HEK293 (cell line): Measurements from ENCODE around the gene HOOK1.

Source experiments
- CTCF ChIA-PET: fragments of 350-600 bp; formaldehyde crosslinking; extraction: SDS; loops from one replicate; lab custom pipeline; 2021; ENCODE audit warnings: antibody characterized with exemption; lab: Yijun Ruan, JAX
- POLR2A ChIA-PET: fragments of 300-600 bp; formaldehyde crosslinking; extraction: SDS; loops from one replicate; lab custom pipeline; 2020; ENCODE audit warnings: antibody characterized with exemption, inconsistent platforms; lab: Yijun Ruan, JAX
- H3K27ac ChIP-seq: fragments of 200-500 bp; sonication (Bioruptor generic); 2 replicates; pipeline ENCODE4 v1.5.1; 2014; ENCODE audit warnings: low read depth, low read length, control low read depth, inconsistent platforms; ENCODE audit errors: extremely low read depth
- H3K36me3 ChIP-seq, 2 experiments: fragments of 200-500 bp in 1 of 2; sonication (Bioruptor generic) in 1 of 2; 1 replicate in 1 of 2; 2 replicates in 1 of 2; pipeline ENCODE4 v1.5.1; 2014 to 2017; ENCODE audit warnings: inconsistent platforms in 2 of 2, low read length in 2 of 2; ENCODE audit not compliant: control insufficient read depth in 2 of 2, insufficient read depth in 1 of 2
- H3K4me1 ChIP-seq: fragments of 200-500 bp; sonication (Bioruptor generic); 2 replicates; pipeline ENCODE4 v1.5.1; 2014; ENCODE audit warnings: mild to moderate bottlenecking, low read length, inconsistent platforms; ENCODE audit not compliant: control insufficient read depth, insufficient read depth
- H3K4me3 ChIP-seq: 2 replicates; pipeline ENCODE4 v1.5.1; 2011; ENCODE audit warnings: low read depth, mild to moderate bottlenecking, control low read depth, low read length, moderate library complexity
- H3K9me3 ChIP-seq: fragments of 200-500 bp; sonication (Bioruptor generic); 2 replicates; pipeline ENCODE4 v1.5.1; 2014; ENCODE audit warnings: low read depth, low read length, inconsistent platforms; ENCODE audit not compliant: control insufficient read depth, insufficient read depth
- BCL11A ChIP-seq: fragments of 450-650 bp; formaldehyde crosslinking; IDR thresholded peaks from 2 replicates; pipeline ENCODE4 v1.5.1; 2016; ENCODE audit warnings: low read depth, missing biosample characterization, missing genetic modification characterization
- BCL6B ChIP-seq: fragments of 450-650 bp; formaldehyde crosslinking; IDR thresholded peaks from 2 replicates; pipeline ENCODE4 v1.5.1; 2017; ENCODE audit warnings: missing biosample characterization, missing genetic modification characterization
- HOXA7 ChIP-seq: sonication (generic); formaldehyde crosslinking; IDR thresholded peaks from 2 replicates; pipeline ENCODE4 v1.8.1; 2022; ENCODE audit warnings: missing genetic modification reagents, borderline replicate concordance
- PRDM1 ChIP-seq: fragments of 450-650 bp; formaldehyde crosslinking; IDR thresholded peaks from 2 replicates; pipeline ENCODE4; 2016; ENCODE audit warnings: missing biosample characterization, missing genetic modification characterization
- SP3 ChIP-seq: fragments of 450-650 bp; formaldehyde crosslinking; IDR thresholded peaks from 2 replicates; pipeline ENCODE4 v1.5.1; 2016; ENCODE audit warnings: missing biosample characterization, missing genetic modification characterization
- SP7 ChIP-seq: fragments of 450-650 bp; formaldehyde crosslinking; IDR thresholded peaks from 2 replicates; pipeline ENCODE4 v1.5.1; 2016; ENCODE audit warnings: missing biosample characterization, missing genetic modification characterization
- TCF7L2 ChIP-seq: IDR thresholded peaks from 2 replicates; pipeline ENCODE4 v1.6.1; 2011; ENCODE audit warnings: low read depth, mild to moderate bottlenecking, inconsistent platforms, low read length, moderate library complexity, borderline replicate concordance
- YY2 ChIP-seq: fragments of 450-650 bp; formaldehyde crosslinking; IDR thresholded peaks from 2 replicates; pipeline ENCODE4 v1.5.1; 2016; ENCODE audit warnings: missing biosample characterization, missing genetic modification characterization
- ZFP37 ChIP-seq: fragments of 450-650 bp; formaldehyde crosslinking; IDR thresholded peaks from 2 replicates; pipeline ENCODE4 v1.5.1; 2016; ENCODE audit warnings: missing biosample characterization, missing genetic modification characterization
- ZFP41 ChIP-seq: fragments of 450-650 bp; formaldehyde crosslinking; IDR thresholded peaks from 2 replicates; pipeline ENCODE4 v1.5.1; 2016; ENCODE audit warnings: missing biosample characterization, missing genetic modification characterization, borderline replicate concordance
- ZNF138 ChIP-seq: fragments of 450-650 bp; formaldehyde crosslinking; IDR thresholded peaks from 2 replicates; pipeline ENCODE4 v1.5.1; 2016; ENCODE audit warnings: missing biosample characterization, missing genetic modification characterization, borderline replicate concordance
- ZNF155 ChIP-seq: fragments of 450-650 bp; formaldehyde crosslinking; IDR thresholded peaks from 2 replicates; pipeline ENCODE4 v1.5.1; 2016; ENCODE audit warnings: missing biosample characterization, missing genetic modification characterization
- ZNF169 ChIP-seq: fragments of 450-650 bp; formaldehyde crosslinking; IDR thresholded peaks from 2 replicates; pipeline ENCODE4 v1.5.1; 2016; ENCODE audit warnings: missing biosample characterization, missing genetic modification characterization
- ZNF174 ChIP-seq: fragments of 450-650 bp; formaldehyde crosslinking; IDR thresholded peaks from 2 replicates; pipeline ENCODE4 v1.5.0; 2017; ENCODE audit warnings: missing biosample characterization, mild to moderate bottlenecking, missing genetic modification characterization
- ZNF18 ChIP-seq: fragments of 450-650 bp; formaldehyde crosslinking; IDR thresholded peaks from 2 replicates; pipeline ENCODE4 v1.5.1; 2016; ENCODE audit warnings: missing biosample characterization, missing genetic modification characterization
- ZNF2 ChIP-seq: fragments of 450-650 bp; formaldehyde crosslinking; IDR thresholded peaks from 2 replicates; pipeline ENCODE4 v1.5.1; 2016; ENCODE audit warnings: missing biosample characterization, missing genetic modification characterization
- ZNF211 ChIP-seq: fragments of 450-650 bp; formaldehyde crosslinking; IDR thresholded peaks from 2 replicates; pipeline ENCODE4 v1.5.1; 2016; ENCODE audit warnings: low read depth, missing biosample characterization, missing genetic modification characterization
- ZNF223 ChIP-seq: fragments of 450-650 bp; formaldehyde crosslinking; IDR thresholded peaks from 2 replicates; pipeline ENCODE4 v1.5.1; 2016; ENCODE audit warnings: missing biosample characterization, missing genetic modification characterization
- ZNF274 ChIP-seq, 2 experiments: fragments of 200-500 bp in 1 of 2; fragments of 450-650 bp in 1 of 2; sonication (Bioruptor generic) in 1 of 2; formaldehyde crosslinking in 1 of 2; IDR thresholded peaks; 2 replicates each; pipeline versions ENCODE4 v1.5.1 to v1.6.1; 2014 to 2016; ENCODE audit warnings: borderline replicate concordance in 1 of 2, inconsistent platforms in 1 of 2, low read length in 1 of 2, missing biosample characterization in 1 of 2, missing genetic modification characterization in 1 of 2
- ZNF292 ChIP-seq: fragments of 450-650 bp; formaldehyde crosslinking; IDR thresholded peaks from 2 replicates; pipeline ENCODE4 v1.5.1; 2016; ENCODE audit warnings: low read depth, missing biosample characterization, missing genetic modification characterization, borderline replicate concordance
- ZNF341 ChIP-seq: fragments of 450-650 bp; formaldehyde crosslinking; IDR thresholded peaks from 2 replicates; pipeline ENCODE4; 2016; ENCODE audit warnings: low read depth, missing biosample characterization, missing genetic modification characterization
- ZNF394 ChIP-seq: fragments of 450-650 bp; formaldehyde crosslinking; IDR thresholded peaks from 2 replicates; pipeline ENCODE4 v1.5.1; 2016; ENCODE audit warnings: missing biosample characterization, missing genetic modification characterization, mild to moderate bottlenecking, moderate library complexity, borderline replicate concordance
- ZNF449 ChIP-seq: fragments of 450-650 bp; formaldehyde crosslinking; IDR thresholded peaks from 2 replicates; pipeline ENCODE4 v1.5.1; 2017; ENCODE audit warnings: missing biosample characterization, mild to moderate bottlenecking, missing genetic modification characterization, moderate library complexity
- ZNF548 ChIP-seq: fragments of 450-650 bp; formaldehyde crosslinking; IDR thresholded peaks from 2 replicates; pipeline ENCODE4 v1.5.1; 2016; ENCODE audit warnings: missing biosample characterization, missing genetic modification characterization
- ZNF558 ChIP-seq: fragments of 450-650 bp; formaldehyde crosslinking; IDR thresholded peaks from 2 replicates; pipeline ENCODE4 v1.5.1; 2016; ENCODE audit warnings: missing biosample characterization, missing genetic modification characterization
- ZNF623 ChIP-seq: fragments of 450-650 bp; formaldehyde crosslinking; IDR thresholded peaks from 2 replicates; pipeline ENCODE4 v1.5.1; 2016; ENCODE audit warnings: missing biosample characterization, missing genetic modification characterization
- ZNF670 ChIP-seq: fragments of 450-650 bp; formaldehyde crosslinking; IDR thresholded peaks from 2 replicates; pipeline ENCODE4 v1.5.1; 2016; ENCODE audit warnings: missing biosample characterization, missing genetic modification characterization, low read depth
- ZNF692 ChIP-seq: fragments of 450-650 bp; formaldehyde crosslinking; IDR thresholded peaks from 2 replicates; pipeline ENCODE4 v1.5.1; 2016; ENCODE audit warnings: missing biosample characterization, missing genetic modification characterization
- ZNF776 ChIP-seq: fragments of 450-650 bp; formaldehyde crosslinking; IDR thresholded peaks from 2 replicates; pipeline ENCODE4 v1.5.0; 2017; ENCODE audit warnings: missing biosample characterization, missing genetic modification characterization, borderline replicate concordance
- TF ChIP-seq, protein P1 (sequence below): fragments of 450-650 bp; formaldehyde crosslinking; IDR thresholded peaks from 2 replicates; pipeline ENCODE4 v1.5.1; 2016; ENCODE audit warnings: missing biosample characterization, missing genetic modification characterization

Gene HOOK1

DNA sequence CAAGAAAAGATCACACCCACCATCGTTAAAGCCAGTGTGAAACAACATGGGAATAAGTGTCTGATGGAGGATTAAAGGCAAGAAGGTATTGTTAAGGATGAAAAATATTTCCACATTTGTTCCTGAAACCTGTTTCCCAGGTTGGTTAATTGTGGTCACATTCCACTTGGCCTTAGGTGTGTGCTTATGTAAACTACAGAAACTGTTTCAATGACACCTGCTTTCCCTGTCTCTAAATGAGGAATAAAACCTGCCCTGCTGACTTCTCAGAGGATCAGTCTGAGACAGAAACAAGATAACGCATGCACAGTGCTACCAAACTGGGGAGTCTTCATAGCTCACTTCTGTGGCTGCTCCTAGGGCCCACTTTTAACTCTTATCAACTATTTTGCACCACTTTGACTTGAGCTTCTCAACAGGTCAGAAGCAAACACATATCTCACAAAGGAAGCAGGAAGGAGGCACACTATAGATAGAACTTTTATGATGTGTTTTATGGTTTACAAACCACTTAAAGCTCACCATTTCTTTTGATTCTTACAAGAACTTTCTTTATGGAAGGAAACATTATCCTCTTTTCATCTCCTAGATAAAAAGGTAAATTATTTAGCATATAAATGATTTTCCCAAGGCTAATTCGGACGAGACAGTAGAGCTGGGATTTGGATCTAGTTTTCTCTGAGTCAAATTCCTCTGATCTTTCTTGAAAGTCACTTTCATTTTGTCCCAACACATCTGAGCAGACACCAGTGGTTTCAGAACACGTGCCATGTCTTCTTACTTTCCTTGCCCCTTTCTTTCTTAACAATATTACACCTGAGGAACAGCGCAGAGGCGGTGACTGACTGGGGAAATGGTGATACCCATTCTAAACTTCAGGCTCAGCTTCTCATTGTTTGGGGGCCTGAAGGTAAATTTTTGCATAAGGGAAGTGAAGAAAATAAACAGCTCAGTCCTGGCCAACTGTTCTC lies 78.4 kb downstream of the HOOK1 start:
- CTCF ChIA-PET = interaction anchor here (0.6 to 2.2 kb wide), 5 partner anchors 9 to 968 kb away, joined by 3 to 13 read pairs (median 3); no protein-coding TSS in a partner anchor
- H3K27ac ChIP-seq = no peak overlapping the region

GRCh38 chr1:59897165-59897564 lies 82.4 kb downstream of the HOOK1 start:
- Histone ChIP-seq H3K4me3 (no peak overlapping the region), H3K36me3 (no peaks in the 10 kb centered on the region), H3K4me1 (no peaks in the 10 kb centered on the region), H3K9me3 (no peaks in the 10 kb centered on the region), H3K27ac (no peak overlapping the region)
- TF ChIP-seq ZNF169 = no peak
- no peak for TF ChIP-seq ZNF211 (tag by site-specific recombination)
- no peak for TF ChIP-seq PRDM1 (tag by site-specific recombination)
- no peak for TF ChIP-seq ZNF341 (tag by site-specific recombination)
- no peak for TF ChIP-seq YY2
- no peak for TF ChIP-seq BCL6B
- TF ChIP-seq ZNF174 (tag by site-specific recombination) = no peak
- TF ChIP-seq ZNF776 = no peak
- no peak for TF ChIP-seq ZFP41
- no peak for TF ChIP-seq ZNF292 (tag by site-specific recombination)
- TF ChIP-seq ZNF449 (tag by site-specific recombination) = no peak
- TF ChIP-seq SP3 = no peak
- TF ChIP-seq ZNF692 (tag by site-specific recombination) = no peak
- TF ChIP-seq ZNF394 (tag by site-specific recombination) = no peak
- no peak for TF ChIP-seq ZNF18 (tag by site-specific recombination)
- no peak for TF ChIP-seq ZNF155 (tag by site-specific recombination)
- POLR2A ChIA-PET = no interaction called here
- CTCF ChIA-PET = interaction anchor here (1.2 to 3.6 kb wide), 2 partner anchors 18 to 53 kb away, joined by 3 to 15 read pairs; no protein-coding TSS in a partner anchor

More for the DNA sequence above, 78.4 kb downstream of the HOOK1 start:
- Histone ChIP-seq H3K9me3 (no peaks in the 10 kb centered on the region), H3K4me1 (no peaks in the 10 kb centered on the region), H3K4me3 (no peak overlapping the region), H3K36me3 (no peaks in the 10 kb centered on the region)
- no peak for TF ChIP-seq ZNF548
- no peak for TF ChIP-seq ZNF2 (tag by site-specific recombination)
- TF ChIP-seq ZNF670 (tag by site-specific recombination) = no peak
- TF ChIP-seq TCF7L2 = no peak
- no peak for TF ChIP-seq ZNF138
- no peak for TF ChIP-seq SP7
- no peak for TF ChIP-seq ZNF623 (tag by site-specific recombination)
- TF ChIP-seq HOXA7 = no peak
- no peak for TF ChIP-seq BCL11A
- TF ChIP-seq ZFP37 (tag by site-specific recombination) = no peak
- TF ChIP-seq ZNF558 (tag by site-specific recombination) = no peak
- TF ChIP-seq ZNF274 (IDR thresholded peaks at IDR 0.05; ENCODE audit: low read length) = no peak
- no peak for TF ChIP-seq ZNF274 (tag by site-specific recombination; IDR thresholded peaks at IDR 0.05; ENCODE audit: borderline replicate concordance)
- no peak for TF ChIP-seq ZNF223 (tag by site-specific recombination)
- TF ChIP-seq, protein P1, sequence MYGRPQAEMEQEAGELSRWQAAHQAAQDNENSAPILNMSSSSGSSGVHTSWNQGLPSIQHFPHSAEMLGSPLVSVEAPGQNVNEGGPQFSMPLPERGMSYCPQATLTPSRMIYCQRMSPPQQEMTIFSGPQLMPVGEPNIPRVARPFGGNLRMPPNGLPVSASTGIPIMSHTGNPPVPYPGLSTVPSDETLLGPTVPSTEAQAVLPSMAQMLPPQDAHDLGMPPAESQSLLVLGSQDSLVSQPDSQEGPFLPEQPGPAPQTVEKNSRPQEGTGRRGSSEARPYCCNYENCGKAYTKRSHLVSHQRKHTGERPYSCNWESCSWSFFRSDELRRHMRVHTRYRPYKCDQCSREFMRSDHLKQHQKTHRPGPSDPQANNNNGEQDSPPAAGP (tag by site-specific recombination) = no peak
- POLR2A ChIA-PET = no interaction called here
